ENCODE results near the gene CFLAR. TPM values are rescaled to one million over a fixed set of nuclear protein-coding genes. Genes with fewer than 3 reads are reported as not detected.

Gene CFLAR
- total and polyA plus RNA-seq, 2 of the 13 experiments (the other 11 are each of a cell fraction or from before 2014, with no cell fraction given), result 43.8 to 92.1 TPM

DNA sequence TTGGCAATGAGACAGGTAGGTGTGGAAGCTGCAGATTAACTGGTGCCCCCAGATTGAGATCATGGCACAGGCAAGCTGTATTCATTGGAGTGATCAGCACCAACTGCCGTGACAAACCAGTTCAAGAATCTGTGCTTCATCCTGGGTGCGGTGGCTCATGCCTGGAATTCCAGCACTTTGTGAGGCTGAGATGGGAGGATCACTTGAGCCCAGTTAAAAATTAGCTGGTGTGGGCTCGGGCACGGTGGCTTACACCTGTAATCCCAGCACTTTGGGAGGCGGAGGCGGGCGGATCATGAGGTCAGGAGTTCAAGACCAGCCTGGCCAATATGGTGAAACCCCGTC, 33.8 kb downstream of the CFLAR start (continued):
- TF ChIP-seq, protein P1, sequence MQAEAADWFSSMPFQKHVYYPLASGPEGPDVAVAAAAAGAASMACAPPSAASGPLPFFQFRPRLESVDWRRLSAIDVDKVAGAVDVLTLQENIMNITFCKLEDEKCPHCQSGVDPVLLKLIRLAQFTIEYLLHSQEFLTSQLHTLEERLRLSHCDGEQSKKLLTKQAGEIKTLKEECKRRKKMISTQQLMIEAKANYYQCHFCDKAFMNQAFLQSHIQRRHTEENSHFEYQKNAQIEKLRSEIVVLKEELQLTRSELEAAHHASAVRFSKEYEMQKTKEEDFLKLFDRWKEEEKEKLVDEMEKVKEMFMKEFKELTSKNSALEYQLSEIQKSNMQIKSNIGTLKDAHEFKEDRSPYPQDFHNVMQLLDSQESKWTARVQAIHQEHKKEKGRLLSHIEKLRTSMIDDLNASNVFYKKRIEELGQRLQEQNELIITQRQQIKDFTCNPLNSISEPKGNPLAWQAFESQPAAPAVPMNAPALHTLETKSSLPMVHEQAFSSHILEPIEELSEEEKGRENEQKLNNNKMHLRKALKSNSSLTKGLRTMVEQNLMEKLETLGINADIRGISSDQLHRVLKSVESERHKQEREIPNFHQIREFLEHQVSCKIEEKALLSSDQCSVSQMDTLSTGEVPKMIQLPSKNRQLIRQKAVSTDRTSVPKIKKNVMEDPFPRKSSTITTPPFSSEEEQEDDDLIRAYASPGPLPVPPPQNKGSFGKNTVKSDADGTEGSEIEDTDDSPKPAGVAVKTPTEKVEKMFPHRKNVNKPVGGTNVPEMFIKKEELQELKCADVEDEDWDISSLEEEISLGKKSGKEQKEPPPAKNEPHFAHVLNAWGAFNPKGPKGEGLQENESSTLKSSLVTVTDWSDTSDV (CRISPR knock-in tag; IDR thresholded peaks at IDR 0.05), result peak; percentile 46; the same call in 1 of the 2 replicates
- TF ChIP-seq, protein P2, sequence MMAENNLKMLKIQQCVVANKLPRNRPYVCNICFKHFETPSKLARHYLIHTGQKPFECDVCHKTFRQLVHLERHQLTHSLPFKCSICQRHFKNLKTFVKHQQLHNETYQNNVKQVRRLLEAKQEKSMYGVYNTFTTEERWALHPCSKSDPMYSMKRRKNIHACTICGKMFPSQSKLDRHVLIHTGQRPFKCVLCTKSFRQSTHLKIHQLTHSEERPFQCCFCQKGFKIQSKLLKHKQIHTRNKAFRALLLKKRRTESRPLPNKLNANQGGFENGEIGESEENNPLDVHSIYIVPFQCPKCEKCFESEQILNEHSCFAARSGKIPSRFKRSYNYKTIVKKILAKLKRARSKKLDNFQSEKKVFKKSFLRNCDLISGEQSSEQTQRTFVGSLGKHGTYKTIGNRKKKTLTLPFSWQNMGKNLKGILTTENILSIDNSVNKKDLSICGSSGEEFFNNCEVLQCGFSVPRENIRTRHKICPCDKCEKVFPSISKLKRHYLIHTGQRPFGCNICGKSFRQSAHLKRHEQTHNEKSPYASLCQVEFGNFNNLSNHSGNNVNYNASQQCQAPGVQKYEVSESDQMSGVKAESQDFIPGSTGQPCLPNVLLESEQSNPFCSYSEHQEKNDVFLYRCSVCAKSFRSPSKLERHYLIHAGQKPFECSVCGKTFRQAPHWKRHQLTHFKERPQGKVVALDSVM (CRISPR knock-in tag; IDR thresholded peaks at IDR 0.05), result peak; percentile 52; the same call in 1 of the 2 replicates
- TF ChIP-seq, protein P3, sequence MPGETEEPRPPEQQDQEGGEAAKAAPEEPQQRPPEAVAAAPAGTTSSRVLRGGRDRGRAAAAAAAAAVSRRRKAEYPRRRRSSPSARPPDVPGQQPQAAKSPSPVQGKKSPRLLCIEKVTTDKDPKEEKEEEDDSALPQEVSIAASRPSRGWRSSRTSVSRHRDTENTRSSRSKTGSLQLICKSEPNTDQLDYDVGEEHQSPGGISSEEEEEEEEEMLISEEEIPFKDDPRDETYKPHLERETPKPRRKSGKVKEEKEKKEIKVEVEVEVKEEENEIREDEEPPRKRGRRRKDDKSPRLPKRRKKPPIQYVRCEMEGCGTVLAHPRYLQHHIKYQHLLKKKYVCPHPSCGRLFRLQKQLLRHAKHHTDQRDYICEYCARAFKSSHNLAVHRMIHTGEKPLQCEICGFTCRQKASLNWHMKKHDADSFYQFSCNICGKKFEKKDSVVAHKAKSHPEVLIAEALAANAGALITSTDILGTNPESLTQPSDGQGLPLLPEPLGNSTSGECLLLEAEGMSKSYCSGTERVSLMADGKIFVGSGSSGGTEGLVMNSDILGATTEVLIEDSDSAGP (CRISPR knock-in tag; IDR thresholded peaks at IDR 0.05; ENCODE audit: borderline replicate concordance), result peak; percentile 26; the same call in 1 of the 2 replicates
- TF ChIP-seq, protein P4, sequence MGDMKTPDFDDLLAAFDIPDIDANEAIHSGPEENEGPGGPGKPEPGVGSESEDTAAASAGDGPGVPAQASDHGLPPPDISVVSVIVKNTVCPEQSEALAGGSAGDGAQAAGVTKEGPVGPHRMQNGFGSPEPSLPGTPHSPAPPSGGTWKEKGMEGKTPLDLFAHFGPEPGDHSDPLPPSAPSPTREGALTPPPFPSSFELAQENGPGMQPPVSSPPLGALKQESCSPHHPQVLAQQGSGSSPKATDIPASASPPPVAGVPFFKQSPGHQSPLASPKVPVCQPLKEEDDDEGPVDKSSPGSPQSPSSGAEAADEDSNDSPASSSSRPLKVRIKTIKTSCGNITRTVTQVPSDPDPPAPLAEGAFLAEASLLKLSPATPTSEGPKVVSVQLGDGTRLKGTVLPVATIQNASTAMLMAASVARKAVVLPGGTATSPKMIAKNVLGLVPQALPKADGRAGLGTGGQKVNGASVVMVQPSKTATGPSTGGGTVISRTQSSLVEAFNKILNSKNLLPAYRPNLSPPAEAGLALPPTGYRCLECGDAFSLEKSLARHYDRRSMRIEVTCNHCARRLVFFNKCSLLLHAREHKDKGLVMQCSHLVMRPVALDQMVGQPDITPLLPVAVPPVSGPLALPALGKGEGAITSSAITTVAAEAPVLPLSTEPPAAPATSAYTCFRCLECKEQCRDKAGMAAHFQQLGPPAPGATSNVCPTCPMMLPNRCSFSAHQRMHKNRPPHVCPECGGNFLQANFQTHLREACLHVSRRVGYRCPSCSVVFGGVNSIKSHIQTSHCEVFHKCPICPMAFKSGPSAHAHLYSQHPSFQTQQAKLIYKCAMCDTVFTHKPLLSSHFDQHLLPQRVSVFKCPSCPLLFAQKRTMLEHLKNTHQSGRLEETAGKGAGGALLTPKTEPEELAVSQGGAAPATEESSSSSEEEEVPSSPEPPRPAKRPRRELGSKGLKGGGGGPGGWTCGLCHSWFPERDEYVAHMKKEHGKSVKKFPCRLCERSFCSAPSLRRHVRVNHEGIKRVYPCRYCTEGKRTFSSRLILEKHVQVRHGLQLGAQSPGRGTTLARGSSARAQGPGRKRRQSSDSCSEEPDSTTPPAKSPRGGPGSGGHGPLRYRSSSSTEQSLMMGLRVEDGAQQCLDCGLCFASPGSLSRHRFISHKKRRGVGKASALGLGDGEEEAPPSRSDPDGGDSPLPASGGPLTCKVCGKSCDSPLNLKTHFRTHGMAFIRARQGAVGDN (CRISPR knock-in tag; IDR thresholded peaks at IDR 0.05), result peak; percentile 44; the same call in 1 of the 2 replicates
- peak; percentile 21; the same call in 1 of the 2 replicates for TF ChIP-seq SALL1 (CRISPR knock-in tag; IDR thresholded peaks at IDR 0.05)
